Endothelial cell of umbilical vein (primary cell): ENCODE data around the gene VAMP7. TPM values are rescaled to one million over a fixed set of nuclear protein-coding genes. Genes with fewer than 3 reads are reported as not detected.
"Not testable (repeated sequence)": the region's sequence is repeated elsewhere in the genome, so short reads cannot be mapped to it uniquely, and the experiment has no call there.

ENCODE experiments used
- BruUV-seq: library from RNA; stranded (reverse); fragments of 400-500 nt; replicated peaks from 2 replicates; lab custom pipeline; 2021; lab: Mats Ljungman, UMichigan
- CTCF ChIA-PET: fragments of 300-600, 350-600 bp; sonication (Branson Sonifier 250); formaldehyde crosslinking; loops from one replicate; lab custom pipeline; 2021; ENCODE audit warnings: antibody characterized with exemption, inconsistent platforms; lab: Charles Lee
- POLR2A ChIA-PET: fragments of 300-600, 350-600 bp; sonication (Branson Sonifier 250); formaldehyde crosslinking; loops from one replicate; lab custom pipeline; 2021; ENCODE audit warnings: antibody characterized with exemption, inconsistent platforms; lab: Charles Lee
- DNase-seq: peaks from one replicate; pipeline ENCODE4 v3.0.0-alpha.2; 2011; ENCODE audit warnings: low read depth, low spot score
- FAIRE-seq: peaks from 2 replicates; lab custom pipeline; 2011; peaks lifted over from hg19 to GRCh38; lab: Jason Lieb, UNC
- H2AFZ ChIP-seq: 2 replicates; pipeline ENCODE4 v1.6.0; 2012; ENCODE audit warnings: low read depth, low read length, control low read depth, inconsistent platforms
- H3K27ac ChIP-seq: 2 replicates; pipeline ENCODE4 v1.5.1; 2011; ENCODE audit warnings: low read depth, mild to moderate bottlenecking, control low read depth, low read length, moderate library complexity; ENCODE audit not compliant: insufficient read depth
- H3K27me3 ChIP-seq, 2 experiments: 2 replicates each; pipeline versions ENCODE4 v1.6.0 to v1.6.1; 2011; ENCODE audit warnings: low read length in 2 of 2, mixed read lengths in 1 of 2; ENCODE audit not compliant: control insufficient read depth in 2 of 2, insufficient read depth in 2 of 2
- H3K36me3 ChIP-seq, 2 experiments: 2 replicates in 1 of 2; 3 replicates in 1 of 2; pipeline ENCODE4 v1.5.1; 2011; ENCODE audit warnings: low read length in 2 of 2, mild to moderate bottlenecking in 1 of 2, moderate library complexity in 1 of 2; ENCODE audit not compliant: control insufficient read depth in 2 of 2, insufficient read depth in 2 of 2; ENCODE audit errors: extremely low read depth in 1 of 2
- H3K4me1 ChIP-seq: 3 replicates; pipeline ENCODE4 v1.5.1; 2011; ENCODE audit warnings: mild to moderate bottlenecking, low read length; ENCODE audit not compliant: control insufficient read depth, insufficient read depth; ENCODE audit errors: extremely low read depth
- H3K4me2 ChIP-seq: 2 replicates; pipeline ENCODE4 v1.6.1; 2011; ENCODE audit warnings: low read length, control low read depth, mixed read lengths; ENCODE audit not compliant: insufficient read depth
- H3K4me3 ChIP-seq, 3 experiments: fragments of 200-600 bp in 1 of 3; sonication (generic), shearing (Covaris generic) in 1 of 3; replicated peaks in 1 of 3; 2 replicates each; pipeline ENCODE4 v1.5.1; 2011 to 2016; ENCODE audit warnings: control low read depth in 3 of 3, low read length in 3 of 3, mild to moderate bottlenecking in 2 of 3, inconsistent platforms in 1 of 3, low read depth in 1 of 3, moderate library complexity in 1 of 3; ENCODE audit not compliant: insufficient read depth in 1 of 3
- H3K79me2 ChIP-seq: 2 replicates; pipeline ENCODE4 v1.6.0; 2012; ENCODE audit warnings: low read length, inconsistent platforms; ENCODE audit not compliant: control insufficient read depth, insufficient read depth
- H3K9ac ChIP-seq: replicated peaks from 2 replicates; pipeline ENCODE3; 2011; ENCODE audit warnings: low read length, control low read depth; ENCODE audit not compliant: insufficient read depth; ENCODE audit errors: extremely low read depth
- H3K9me1 ChIP-seq: replicated peaks from 3 replicates; pipeline ENCODE4 v1.6.0; 2011; ENCODE audit warnings: mild to moderate bottlenecking, low read length; ENCODE audit not compliant: control insufficient read depth, insufficient read depth; ENCODE audit errors: extremely low read depth
- H3K9me3 ChIP-seq: replicated peaks from 2 replicates; pipeline ENCODE4 v1.5.1; 2012; ENCODE audit warnings: low read length, inconsistent platforms; ENCODE audit not compliant: control insufficient read depth, insufficient read depth
- H4K20me1 ChIP-seq: replicated peaks from 2 replicates; pipeline ENCODE3; 2011; ENCODE audit warnings: mild to moderate bottlenecking, low read length; ENCODE audit not compliant: control insufficient read depth, insufficient read depth; ENCODE audit errors: extremely low read depth
- EZH2 ChIP-seq: IDR thresholded peaks from 2 replicates; pipeline ENCODE4 v1.6.1; 2012; ENCODE audit warnings: borderline replicate concordance, low read depth, mild to moderate bottlenecking, moderate library complexity, low read length, inconsistent platforms; ENCODE audit not compliant: severe bottlenecking
- FOS ChIP-seq: IDR thresholded peaks from 2 replicates; pipeline ENCODE4 v1.6.1; 2011; ENCODE audit warnings: mild to moderate bottlenecking, low read length, moderate library complexity, borderline replicate concordance; ENCODE audit not compliant: insufficient read depth
- GATA2 ChIP-seq: IDR thresholded peaks from 2 replicates; pipeline ENCODE4 v1.7.0; 2011; ENCODE audit warnings: low read depth, mild to moderate bottlenecking, moderate library complexity, mixed read lengths, low read length; ENCODE audit not compliant: insufficient read length, insufficient read depth
- JUN ChIP-seq: IDR thresholded peaks from 2 replicates; pipeline ENCODE4 v1.6.1; 2011; ENCODE audit warnings: borderline replicate concordance, low read depth; ENCODE audit not compliant: insufficient read length, insufficient read depth
- MYC ChIP-seq: IDR thresholded peaks from one replicate; pipeline ENCODE4 v1.6.1; 2011; ENCODE audit warnings: mild to moderate bottlenecking, low read depth, low read length
- POLR2A ChIP-seq: IDR thresholded peaks from 2 replicates; pipeline ENCODE4 v1.6.1; 2012; ENCODE audit warnings: low read depth, mild to moderate bottlenecking, control low read depth, low read length
- POLR2AphosphoS5 ChIP-seq: IDR thresholded peaks from 2 replicates; pipeline ENCODE4 v1.6.1; 2012; ENCODE audit warnings: low read depth, mild to moderate bottlenecking, control low read depth, low read length, moderate library complexity; ENCODE audit not compliant: insufficient read depth
- dilution Hi-C: fragments of 300-500 bp; cut with MboI; formaldehyde crosslinking; loops from one replicate; pipeline ENCODE4 v1.15.0; 2019; ENCODE audit warnings: low sequenced_read_pairs; ENCODE audit not compliant: extremely low pct_ligation_motif_present
- intact Hi-C: fragments of 100-400 bp; cut with micrococcal nuclease; formaldehyde crosslinking; loops from one replicate; pipeline ENCODE4 v1.10.0; 2022
- polyA plus RNA-seq, 4 experiments: library from polyadenylated mRNA; depleted of rRNA in 3 of 4; stranded (reverse) in 3 of 4; unstranded in 1 of 4; fragments of >200 nt; gene quantifications; 2 replicates each; pipeline versions ENCODE4 v1.2.1 to v1.2.3, GENCODE V29; 2011 to 2012; ENCODE audit warnings: missing spikeins in 1 of 4
- total RNA-seq: library from RNA; stranded (reverse); gene quantifications from 2 replicates; pipeline ENCODE4 v1.2.3, GENCODE V29; 2021
- TF ChIP-seq, protein P1 (sequence below): IDR thresholded peaks from 2 replicates; pipeline ENCODE4 v1.6.1; 2011; ENCODE audit not compliant: insufficient read depth, insufficient read length
- TF ChIP-seq, protein P2 (sequence below), 2 donors: IDR thresholded peaks; 1 replicate in 1 of 2; 2 replicates in 1 of 2; pipeline ENCODE4 v1.5.1; 2011; ENCODE audit warnings: low read length in 2 of 2, mild to moderate bottlenecking in 2 of 2, moderate library complexity in 2 of 2, control low read depth in 1 of 2, inconsistent platforms in 1 of 2, low read depth in 1 of 2; ENCODE audit not compliant: insufficient read depth in 1 of 2; ENCODE audit errors: extremely low read depth in 1 of 2

Gene VAMP7
- total and polyA plus RNA-seq, 2 donors (not counting 3 experiments of a cell fraction or from before 2014, with no cell fraction given): 20.1 to 36.8 TPM

DNA sequence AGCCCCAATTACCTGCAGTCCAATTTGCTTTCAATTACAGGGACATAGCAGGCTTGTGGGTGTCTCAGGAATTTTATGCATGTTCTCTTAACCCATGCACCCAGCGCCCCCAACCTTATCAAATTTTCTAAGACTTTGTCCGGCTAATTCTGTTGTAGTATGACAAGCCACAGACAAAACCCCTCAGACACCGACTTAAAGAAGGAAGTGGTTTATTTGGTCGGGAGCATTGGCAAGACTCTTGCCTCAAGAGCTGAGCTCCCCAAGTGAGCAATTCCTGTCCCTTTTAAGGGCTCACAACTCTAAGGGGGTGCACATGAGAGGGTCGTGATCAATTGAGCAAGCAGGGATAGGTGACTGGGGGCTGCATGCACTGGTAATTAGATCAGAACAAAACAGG, 87.6 kb downstream of the VAMP7 start:
- H3K9me1 ChIP-seq: no peaks in the 10 kb centered on the region
- H3K27me3 ChIP-seq: no peaks in the 10 kb centered on the region
- no peaks in the 10 kb centered on the region for H3K36me3 ChIP-seq
- no peak overlapping the region for H3K27ac ChIP-seq
- no peaks in the 10 kb centered on the region for H3K79me2 ChIP-seq
- DNase-seq: no peak
- no peaks in the 10 kb centered on the region for H3K9me3 ChIP-seq
- no peak overlapping the region for H3K9ac ChIP-seq
- no peak overlapping the region for H3K4me3 ChIP-seq
- H2AFZ ChIP-seq: no peak overlapping the region
- POLR2A ChIA-PET: no interaction called here
- FAIRE-seq: no peak
- TF ChIP-seq FOS (no peak), POLR2A (no peak), EZH2 (no peak), MYC (no peak), POLR2AphosphoS5 (no peak), JUN (no peak), GATA2 (no peak)
- TF ChIP-seq, protein P1, sequence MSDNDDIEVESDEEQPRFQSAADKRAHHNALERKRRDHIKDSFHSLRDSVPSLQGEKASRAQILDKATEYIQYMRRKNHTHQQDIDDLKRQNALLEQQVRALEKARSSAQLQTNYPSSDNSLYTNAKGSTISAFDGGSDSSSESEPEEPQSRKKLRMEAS: no peak
- TF ChIP-seq, protein P2, sequence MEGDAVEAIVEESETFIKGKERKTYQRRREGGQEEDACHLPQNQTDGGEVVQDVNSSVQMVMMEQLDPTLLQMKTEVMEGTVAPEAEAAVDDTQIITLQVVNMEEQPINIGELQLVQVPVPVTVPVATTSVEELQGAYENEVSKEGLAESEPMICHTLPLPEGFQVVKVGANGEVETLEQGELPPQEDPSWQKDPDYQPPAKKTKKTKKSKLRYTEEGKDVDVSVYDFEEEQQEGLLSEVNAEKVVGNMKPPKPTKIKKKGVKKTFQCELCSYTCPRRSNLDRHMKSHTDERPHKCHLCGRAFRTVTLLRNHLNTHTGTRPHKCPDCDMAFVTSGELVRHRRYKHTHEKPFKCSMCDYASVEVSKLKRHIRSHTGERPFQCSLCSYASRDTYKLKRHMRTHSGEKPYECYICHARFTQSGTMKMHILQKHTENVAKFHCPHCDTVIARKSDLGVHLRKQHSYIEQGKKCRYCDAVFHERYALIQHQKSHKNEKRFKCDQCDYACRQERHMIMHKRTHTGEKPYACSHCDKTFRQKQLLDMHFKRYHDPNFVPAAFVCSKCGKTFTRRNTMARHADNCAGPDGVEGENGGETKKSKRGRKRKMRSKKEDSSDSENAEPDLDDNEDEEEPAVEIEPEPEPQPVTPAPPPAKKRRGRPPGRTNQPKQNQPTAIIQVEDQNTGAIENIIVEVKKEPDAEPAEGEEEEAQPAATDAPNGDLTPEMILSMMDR (IDR thresholded peaks at IDR 0.05; ENCODE audit: extremely low read depth in 1 of 2, insufficient read depth in 1 of 2, low read depth in 1 of 2, low read length in 2 of 2): no peak
- H3K4me2 ChIP-seq: no peak overlapping the region
- dilution Hi-C loops: no loop called here
- BruUV-seq: no TSS peak
- intact Hi-C loops: no loop called here
- CTCF ChIA-PET: no interaction called here
- no peaks in the 10 kb centered on the region for H3K4me1 ChIP-seq
- H4K20me1 ChIP-seq: no peaks in the 10 kb centered on the region

DNA sequence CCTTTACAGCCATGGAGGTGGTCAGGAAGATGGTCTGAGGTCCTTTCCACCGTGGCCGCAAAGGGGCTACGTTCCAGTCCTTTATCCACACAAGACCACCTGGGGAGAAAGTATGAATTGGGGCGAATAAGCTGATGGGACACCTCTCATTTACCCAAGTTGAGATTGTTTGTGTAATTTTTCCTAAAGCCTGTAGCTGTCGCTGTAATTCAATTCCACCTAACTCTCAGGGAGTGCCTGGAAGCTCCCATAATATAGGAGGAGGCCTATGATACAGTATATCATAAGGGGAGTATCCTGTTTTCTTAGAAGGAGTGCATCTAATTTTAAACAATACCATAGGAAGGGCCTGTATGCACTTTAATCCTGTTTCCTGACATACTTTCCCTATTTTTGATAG, 90.5 kb downstream of the VAMP7 start:
- H3K79me2 ChIP-seq, FAIRE-seq: not testable (repeated sequence)

DNA sequence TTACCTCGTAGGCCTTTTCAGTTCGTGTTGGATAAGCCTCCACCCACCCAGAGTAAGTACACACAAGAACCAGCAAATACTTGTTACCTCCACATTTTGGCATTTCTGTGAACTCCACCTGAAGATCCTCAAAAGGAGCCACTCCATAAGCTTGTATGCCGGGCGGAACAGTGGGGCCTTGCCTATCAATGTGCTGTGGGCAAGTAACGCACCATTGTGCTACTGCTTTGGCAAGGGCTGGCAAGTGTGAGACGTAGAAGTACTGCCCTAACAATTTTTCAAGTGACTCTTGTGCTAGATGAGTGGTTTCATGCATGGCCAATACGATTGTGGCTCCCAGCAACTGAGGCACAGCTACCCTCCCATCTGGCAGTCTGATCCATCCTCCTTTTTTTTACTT, 91.1 kb downstream of the VAMP7 start:
- H3K9me3 ChIP-seq, H3K4me3 ChIP-seq, H2AFZ ChIP-seq, H3K4me2 ChIP-seq, FAIRE-seq, H4K20me1 ChIP-seq, POLR2A ChIA-PET, dilution Hi-C loops, H3K27me3 ChIP-seq, H3K36me3 ChIP-seq, H3K27ac ChIP-seq, DNase-seq, H3K9me1 ChIP-seq, H3K9ac ChIP-seq, H3K79me2 ChIP-seq, intact Hi-C loops, CTCF ChIA-PET, BruUV-seq, H3K4me1 ChIP-seq: not testable (repeated sequence)

More for the DNA sequence above, 90.5 kb downstream of the VAMP7 start:
- H3K9ac ChIP-seq, intact Hi-C loops, BruUV-seq, H3K9me1 ChIP-seq, CTCF ChIA-PET, H3K4me1 ChIP-seq, H3K36me3 ChIP-seq, H3K9me3 ChIP-seq, POLR2A ChIA-PET, H2AFZ ChIP-seq, H3K27ac ChIP-seq, H3K4me2 ChIP-seq, H3K27me3 ChIP-seq, H4K20me1 ChIP-seq, dilution Hi-C loops, DNase-seq, H3K4me3 ChIP-seq: not testable (repeated sequence)
